IgD-negative memory B cell (primary cell): Measurements from ENCODE around the gene RUNX2. TPM values are rescaled to one million over a fixed set of nuclear protein-coding genes. Genes with fewer than 3 reads are reported as not detected.
"Not testable (repeated sequence)": the region's sequence is repeated elsewhere in the genome, so short reads cannot be mapped to it uniquely, and the experiment has no call there.

Experiments used
- H3K27ac Mint-ChIP-seq, 3 donors: one replicate each; pipeline ENCODE4 v1.8.0; 2020 to 2022; ENCODE audit warnings: mild to moderate bottlenecking in 3 of 3, mixed read lengths in 3 of 3, moderate library complexity in 1 of 3
- H3K27me3 Mint-ChIP-seq: one replicate; pipeline ENCODE4 v1.8.0; 2021; ENCODE audit warnings: mixed read lengths
- H3K36me3 Mint-ChIP-seq: one replicate; pipeline ENCODE4 v1.8.0; 2020; ENCODE audit warnings: mild to moderate bottlenecking, mixed read lengths
- H3K4me1 Mint-ChIP-seq, 3 donors: one replicate each; pipeline ENCODE4 v1.8.0; 2020 to 2022; ENCODE audit warnings: mixed read lengths in 3 of 3, mild to moderate bottlenecking in 1 of 3
- H3K4me3 Mint-ChIP-seq, 4 donors: one replicate each; pipeline ENCODE4 v1.8.0; 2020 to 2022; ENCODE audit warnings: mild to moderate bottlenecking in 4 of 4, mixed read lengths in 4 of 4, moderate library complexity in 3 of 4
- H3K9me3 Mint-ChIP-seq, 3 donors: one replicate each; pipeline ENCODE4 v1.8.0; 2020 to 2021; ENCODE audit warnings: mixed read lengths in 3 of 3, mild to moderate bottlenecking in 1 of 3
- polyA plus RNA-seq: library from polyadenylated mRNA; unstranded; fragments of 300-500 nt; fragmentation: Illumina TruSeq; gene quantifications from one replicate; pipeline ENCODE4 v1.2.3, GENCODE V29; 2021

The RUNX2 gene
- polyA plus RNA-seq, 1 donor from 2014 or later: 2.9 TPM

GRCh38 chr6:45655745-45656476 is 327.8 kb downstream of the RUNX2 start:
- Mint-ChIP-seq H3K4me3 (no peak overlapping the region), H3K9me3 (peaks cover 0 to 1% (median 0%) of the 10 kb centered on the region in 3 donors), H3K4me1 (peaks cover 11 to 25% (median 16%) of the 10 kb centered on the region in 3 donors), H3K36me3 (peaks cover 5% of the 10 kb centered on the region), H3K27ac (no peak overlapping the region), H3K27me3 (peaks cover 13% of the 10 kb centered on the region)

GRCh38 chr6:45657226-45657625 is 329.1 kb downstream of the RUNX2 start:
- peaks cover 5% of the 10 kb centered on the region for H3K36me3 Mint-ChIP-seq
- H3K27ac Mint-ChIP-seq: no peak overlapping the region
- H3K9me3 Mint-ChIP-seq: peaks cover 0 to 1% (median 0%) of the 10 kb centered on the region in 3 donors
- H3K4me3 Mint-ChIP-seq: no peak overlapping the region
- peaks cover 11 to 28% (median 18%) of the 10 kb centered on the region in 3 donors for H3K4me1 Mint-ChIP-seq
- peaks cover 15% of the 10 kb centered on the region for H3K27me3 Mint-ChIP-seq

- peaks cover 20% of the 10 kb centered on the region for H3K27me3 Mint-ChIP-seq
- peak overlapping the region in 1 of 3 donors; percentile 65 for H3K27ac Mint-ChIP-seq
- peaks cover 12 to 33% (median 22%) of the 10 kb centered on the region in 3 donors for H3K4me1 Mint-ChIP-seq
- peaks cover 5% of the 10 kb centered on the region for H3K36me3 Mint-ChIP-seq
- no peak overlapping the region for H3K4me3 Mint-ChIP-seq
- peaks cover 0 to 1% (median 0%) of the 10 kb centered on the region in 3 donors for H3K9me3 Mint-ChIP-seq
These were observed 330.3 kb downstream of the RUNX2 start for GRCh38 chr6:45658400-45658799.

- Mint-ChIP-seq H3K4me1 (peaks cover 13 to 36% (median 23%) of the 10 kb centered on the region in 3 donors), H3K27ac (peak overlapping the region in 1 of 3 donors; percentile 39), H3K36me3 (peaks cover 5% of the 10 kb centered on the region), H3K4me3 (peak overlapping the region in 3 of 4 donors; percentile 53 to 63 (median 57)), H3K27me3 (peaks cover 20% of the 10 kb centered on the region), H3K9me3 (peaks cover 0 to 1% (median 0%) of the 10 kb centered on the region in 3 donors)
These were observed 330.8 kb downstream of the RUNX2 start for GRCh38 chr6:45658958-45659357.

GRCh38 chr6:45661661-45662060 is 333.5 kb downstream of the RUNX2 start:
- peaks cover 29% of the 10 kb centered on the region for H3K27me3 Mint-ChIP-seq
- H3K36me3 Mint-ChIP-seq: peaks cover under 1% of the 10 kb centered on the region
- H3K4me1 Mint-ChIP-seq: peaks cover 21 to 52% (median 36%) of the 10 kb centered on the region in 3 donors
- peak overlapping the region in 3 of 4 donors; percentile 2 to 8 (median 5) for H3K4me3 Mint-ChIP-seq
- H3K9me3 Mint-ChIP-seq: no peaks in the 10 kb centered on the region
- H3K27ac Mint-ChIP-seq: no peak overlapping the region

- peak overlapping the region; percentile 68 to 91 (median 76) for H3K4me3 Mint-ChIP-seq
- no peaks in the 10 kb centered on the region for H3K9me3 Mint-ChIP-seq
- H3K27ac Mint-ChIP-seq: no peak overlapping the region
- peaks cover 22 to 50% (median 38%) of the 10 kb centered on the region in 3 donors for H3K4me1 Mint-ChIP-seq
- H3K27me3 Mint-ChIP-seq: peaks cover 31% of the 10 kb centered on the region
- no peaks in the 10 kb centered on the region for H3K36me3 Mint-ChIP-seq
These were observed 335.4 kb downstream of the RUNX2 start for GRCh38 chr6:45663251-45664221.

- Mint-ChIP-seq H3K36me3 (no peaks in the 10 kb centered on the region), H3K27me3 (peaks cover 31% of the 10 kb centered on the region), H3K27ac (no peak overlapping the region), H3K4me1 (peaks cover 18 to 42% (median 29%) of the 10 kb centered on the region in 3 donors), H3K4me3 (peak overlapping the region in 1 of 4 donors; percentile 68), H3K9me3 (no peaks in the 10 kb centered on the region)
These were observed 336.6 kb downstream of the RUNX2 start for GRCh38 chr6:45664707-45665106.

- Mint-ChIP-seq H3K9me3 (no peaks in the 10 kb centered on the region), H3K27ac (no peak overlapping the region), H3K36me3 (no peaks in the 10 kb centered on the region), H3K27me3 (peaks cover 31% of the 10 kb centered on the region), H3K4me1 (peaks cover 18 to 32% (median 26%) of the 10 kb centered on the region in 3 donors), H3K4me3 (peak overlapping the region in 2 of 4 donors; percentile 27 to 73)
These were observed 337.7 kb downstream of the RUNX2 start for GRCh38 chr6:45665859-45666258.

GRCh38 chr6:45666846-45667245 is 338.7 kb downstream of the RUNX2 start:
- no peak overlapping the region for H3K4me3 Mint-ChIP-seq
- H3K4me1 Mint-ChIP-seq: peaks cover 18 to 29% (median 24%) of the 10 kb centered on the region in 3 donors
- H3K27ac Mint-ChIP-seq: peak overlapping the region in 1 of 3 donors; percentile 15

GRCh38 chr6:45667300-45667699 is 339.2 kb downstream of the RUNX2 start:
- peaks cover 28% of the 10 kb centered on the region for H3K27me3 Mint-ChIP-seq
- no peak overlapping the region for H3K4me3 Mint-ChIP-seq
- H3K36me3 Mint-ChIP-seq: no peaks in the 10 kb centered on the region
- H3K9me3 Mint-ChIP-seq: no peaks in the 10 kb centered on the region
- no peak overlapping the region for H3K27ac Mint-ChIP-seq
- peaks cover 18 to 29% (median 24%) of the 10 kb centered on the region in 3 donors for H3K4me1 Mint-ChIP-seq

More at GRCh38 chr6:45666846-45667245, 338.7 kb downstream of the RUNX2 start:
- no peaks in the 10 kb centered on the region for H3K9me3 Mint-ChIP-seq
- H3K27me3 Mint-ChIP-seq: peaks cover 31% of the 10 kb centered on the region
- H3K36me3 Mint-ChIP-seq: no peaks in the 10 kb centered on the region

- H3K27ac Mint-ChIP-seq: no peak overlapping the region
- H3K27me3 Mint-ChIP-seq: peaks cover 23% of the 10 kb centered on the region
These were observed 339.6 kb downstream of the RUNX2 start for GRCh38 chr6:45667766-45668165.

GRCh38 chr6:45668705-45669104 is 340.6 kb downstream of the RUNX2 start:
- no peak overlapping the region for H3K4me3 Mint-ChIP-seq
- peaks cover 20% of the 10 kb centered on the region for H3K27me3 Mint-ChIP-seq
- H3K27ac Mint-ChIP-seq: no peak overlapping the region
- H3K4me1 Mint-ChIP-seq: peaks cover 13 to 23% (median 19%) of the 10 kb centered on the region in 3 donors
- no peaks in the 10 kb centered on the region for H3K36me3 Mint-ChIP-seq
- H3K9me3 Mint-ChIP-seq: no peaks in the 10 kb centered on the region

More at GRCh38 chr6:45667766-45668165, 339.6 kb downstream of the RUNX2 start:
- H3K36me3 Mint-ChIP-seq: no peaks in the 10 kb centered on the region
- H3K9me3 Mint-ChIP-seq: no peaks in the 10 kb centered on the region
- H3K4me1 Mint-ChIP-seq: peaks cover 15 to 26% (median 21%) of the 10 kb centered on the region in 3 donors
- H3K4me3 Mint-ChIP-seq: no peak overlapping the region

- not testable (repeated sequence) for H3K36me3 Mint-ChIP-seq, H3K27ac Mint-ChIP-seq, H3K4me3 Mint-ChIP-seq, H3K9me3 Mint-ChIP-seq, H3K27me3 Mint-ChIP-seq
- peaks cover 12 to 15% (median 15%) of the 10 kb centered on the region in 3 donors for H3K4me1 Mint-ChIP-seq
These were observed 345.0 kb downstream of the RUNX2 start for GRCh38 chr6:45673167-45673566.

GRCh38 chr6:45675166-45675565 is 347.0 kb downstream of the RUNX2 start:
- H3K27ac Mint-ChIP-seq, H3K9me3 Mint-ChIP-seq, H3K27me3 Mint-ChIP-seq, H3K36me3 Mint-ChIP-seq: not testable (repeated sequence)
- peak overlapping the region in 2 of 4 donors; percentile 21 to 41 for H3K4me3 Mint-ChIP-seq
- peaks cover 21 to 24% (median 23%) of the 10 kb centered on the region in 3 donors for H3K4me1 Mint-ChIP-seq

- peak overlapping the region in 1 of 3 donors; percentile 95 for H3K27ac Mint-ChIP-seq
- peaks cover 8% of the 10 kb centered on the region for H3K27me3 Mint-ChIP-seq
- H3K4me1 Mint-ChIP-seq: peaks cover 21 to 24% (median 23%) of the 10 kb centered on the region in 3 donors
- no peak overlapping the region for H3K4me3 Mint-ChIP-seq
- H3K36me3 Mint-ChIP-seq: no peaks in the 10 kb centered on the region
- peaks cover 0 to 6% (median 0%) of the 10 kb centered on the region in 3 donors for H3K9me3 Mint-ChIP-seq
These were observed 347.5 kb downstream of the RUNX2 start for GRCh38 chr6:45675634-45676033.
